Activated naive CD4-positive, alpha-beta T cell treated with anti-CD3 and anti-CD28 coated beads, Interleukin-2, amount 50 U/mL, for 16 hours (primary cell): ENCODE data around the gene KRTAP4-7.
"Not testable (repeated sequence)": the region's sequence is repeated elsewhere in the genome, so short reads cannot be mapped to it uniquely, and the experiment has no call there.

Experiments
- DNase-seq: peaks from one replicate; pipeline ENCODE4 v3.0.0-alpha.2; 2020

The KRTAP4-7 gene

GRCh38 chr17:41116297-41116696, 32.3 kb downstream of the KRTAP4-7 start:
- DNase-seq, result no peak

- not testable (repeated sequence) for DNase-seq
These were observed 34.0 kb downstream of the KRTAP4-7 start, which contains the start of gene KRTAP4-11 for GRCh38 chr17:41117846-41118386. KRTAP4-11 (minus strand) TSS chr17:41118373; CDS start chr17:41118315, 58 bp downstream.

GRCh38 chr17:41118721-41119120, 34.8 kb downstream of the KRTAP4-7 start:
- DNase-seq, result no peak

DNA sequence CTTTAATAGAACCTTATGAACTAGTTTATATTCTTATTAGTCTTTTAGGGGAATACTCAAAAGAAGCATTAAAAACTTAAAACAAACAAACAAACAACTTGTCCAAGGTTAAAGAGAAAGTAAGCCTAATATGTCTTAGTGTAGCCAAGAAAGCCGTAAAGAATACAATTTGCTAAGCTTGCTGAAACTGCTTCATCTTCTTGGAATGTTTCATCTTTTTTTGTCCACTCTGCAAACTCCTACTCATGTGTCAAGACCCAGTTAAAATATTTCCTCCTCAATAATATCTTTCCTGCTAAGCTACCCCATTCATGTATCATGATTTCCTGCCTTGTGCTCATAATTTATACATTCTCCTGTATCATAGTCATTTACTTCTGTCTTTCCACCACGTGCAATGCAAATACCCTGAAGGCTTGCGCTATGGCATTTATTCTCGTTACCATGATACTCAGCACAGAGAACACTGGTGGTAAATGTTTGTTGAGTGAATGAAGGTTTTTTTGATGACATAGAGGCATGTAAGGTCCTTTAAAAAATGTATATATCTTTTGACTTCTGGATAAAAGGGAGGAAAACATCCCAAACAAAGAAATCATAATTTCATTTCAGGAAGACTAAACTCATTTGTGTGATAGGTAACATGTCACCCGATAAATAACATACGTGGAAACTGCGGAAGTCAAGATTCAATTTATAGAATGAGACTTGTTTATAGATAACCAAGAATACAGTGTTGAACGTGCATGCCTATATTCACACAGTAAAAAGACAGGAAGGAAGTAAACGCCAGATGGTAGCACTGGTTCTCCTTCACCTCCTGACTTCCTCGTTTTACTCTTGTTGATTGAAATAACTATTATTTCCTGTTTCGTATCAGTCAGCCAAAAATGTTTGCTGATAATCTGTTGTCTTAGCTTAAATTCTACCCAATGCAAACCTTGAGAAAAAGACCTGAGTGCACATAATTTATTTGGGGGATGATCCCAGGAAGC, 36.0 kb downstream of the KRTAP4-7 start:
- not testable (repeated sequence) for DNase-seq

DNA sequence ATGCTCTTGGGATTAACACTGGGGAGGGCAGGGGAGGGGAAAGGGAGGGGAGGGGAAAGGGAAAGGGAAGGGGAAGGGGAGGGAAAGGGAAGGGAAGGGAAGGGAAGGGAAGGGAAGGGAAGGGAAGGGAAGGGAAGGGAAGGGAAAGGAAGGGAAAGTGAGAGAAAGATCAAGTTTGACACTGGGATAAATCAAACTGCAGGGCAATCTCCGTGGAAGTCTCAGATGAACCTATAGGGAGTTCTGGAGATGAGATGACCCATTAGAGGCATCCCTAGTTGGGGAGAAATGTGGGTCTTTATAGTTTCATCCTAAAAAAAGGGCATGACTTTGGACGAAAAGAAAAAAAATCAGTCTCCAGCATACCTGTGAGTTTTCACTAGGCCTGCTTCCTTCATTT, 37.8 kb downstream of the KRTAP4-7 start:
- no peak for DNase-seq

DNA sequence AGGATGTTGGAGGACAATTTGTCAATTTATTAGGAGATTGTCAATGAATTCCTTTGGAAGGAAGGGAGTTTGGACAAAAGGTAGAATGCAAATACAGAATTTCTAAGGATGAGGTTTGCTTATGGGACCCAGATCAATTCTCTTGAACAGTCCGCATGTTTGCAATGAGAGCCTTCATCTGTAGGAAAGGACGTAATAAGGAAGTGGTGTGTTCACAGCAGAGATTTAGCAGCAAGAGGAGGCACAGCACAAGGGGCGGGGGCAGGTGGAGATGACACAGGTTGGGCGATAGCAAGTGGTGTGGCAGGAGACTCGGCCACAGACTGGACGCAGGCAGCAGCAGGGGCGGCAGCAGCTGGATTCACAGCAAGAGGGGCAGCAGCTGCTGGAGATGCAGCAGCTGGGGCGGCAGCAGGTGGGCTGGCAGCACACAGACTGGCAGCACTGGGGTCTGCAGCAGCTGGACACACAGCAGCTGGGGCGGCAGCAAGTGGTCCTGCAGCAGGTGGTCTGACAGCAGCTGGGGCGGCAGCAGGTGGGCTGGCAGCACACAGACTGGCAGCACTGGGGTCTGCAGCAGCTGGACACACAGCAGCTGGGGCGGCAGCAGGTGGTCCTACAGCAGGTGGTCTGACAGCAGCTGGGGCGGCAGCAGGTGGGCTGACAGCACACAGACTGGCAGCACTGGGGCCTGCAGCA, 39.5 kb downstream of the KRTAP4-7 start:
- not testable (repeated sequence) for DNase-seq

GRCh38 chr17:41123991-41124371, 40.0 kb downstream of the KRTAP4-7 start, which contains the start of gene KRTAP4-12:
KRTAP4-12 (minus strand) TSS chr17:41124182; CDS start chr17:41124122, 60 bp downstream.
- DNase-seq, result not testable (repeated sequence)

DNA sequence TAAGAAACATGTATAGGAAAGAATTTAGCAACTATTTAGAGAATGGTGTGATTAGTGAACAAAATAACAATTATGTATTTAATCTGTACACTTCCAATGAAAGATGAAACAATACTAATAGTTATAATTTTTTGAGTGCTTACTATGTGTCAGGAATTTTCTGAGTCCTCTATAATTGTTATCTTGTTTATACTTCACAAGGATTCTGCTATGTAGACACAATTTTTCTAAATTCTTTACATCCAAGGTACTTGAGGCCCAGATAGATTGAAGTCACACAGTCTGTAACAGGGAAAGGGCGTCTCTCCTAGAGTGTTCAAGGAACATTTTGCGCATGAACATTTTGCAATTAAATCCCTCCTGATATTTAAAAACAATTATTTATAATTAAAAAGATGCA, 41.1 kb downstream of the KRTAP4-7 start:
- no peak for DNase-seq

DNA sequence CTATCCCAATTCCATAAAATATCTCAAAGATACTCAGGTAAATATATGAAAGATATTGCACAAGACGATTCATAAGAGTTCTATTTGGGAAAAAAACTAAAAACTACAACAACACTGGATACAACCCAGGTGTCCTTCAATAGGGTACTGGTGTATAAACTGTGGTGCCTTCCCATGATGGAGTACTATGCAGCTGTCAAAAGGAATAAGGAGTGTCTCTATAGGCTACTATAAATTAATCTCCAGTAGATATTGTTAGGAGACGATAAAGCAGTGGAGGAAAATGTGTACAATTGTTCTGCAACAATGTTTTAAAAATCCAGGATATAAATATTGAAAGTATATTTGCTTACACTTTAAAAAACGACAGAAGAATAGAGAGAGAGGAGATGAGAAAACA, 42.5 kb downstream of the KRTAP4-7 start:
- DNase-seq, result no peak

DNA sequence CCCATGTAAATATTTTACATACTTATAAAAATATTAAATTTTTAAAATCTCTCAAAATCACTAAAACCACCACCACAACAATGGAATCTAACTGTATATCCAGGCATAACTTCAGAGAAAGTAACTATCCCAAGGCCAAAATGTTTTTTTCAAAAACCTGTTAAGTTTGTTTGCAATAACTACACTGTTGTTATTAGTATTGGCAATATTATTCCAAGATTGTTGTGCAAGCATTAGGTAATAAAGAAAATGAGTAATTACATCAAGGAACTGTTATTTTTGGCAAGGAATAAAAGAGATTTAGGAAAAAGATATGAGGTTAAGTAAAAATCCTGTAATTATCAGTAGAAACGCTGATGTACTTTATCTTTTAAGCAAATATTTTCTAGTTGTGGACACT, 43.4 kb downstream of the KRTAP4-7 start:
- DNase-seq, result no peak

GRCh38 chr17:41131979-41132378, 48.0 kb downstream of the KRTAP4-7 start:
- no peak for DNase-seq

DNA sequence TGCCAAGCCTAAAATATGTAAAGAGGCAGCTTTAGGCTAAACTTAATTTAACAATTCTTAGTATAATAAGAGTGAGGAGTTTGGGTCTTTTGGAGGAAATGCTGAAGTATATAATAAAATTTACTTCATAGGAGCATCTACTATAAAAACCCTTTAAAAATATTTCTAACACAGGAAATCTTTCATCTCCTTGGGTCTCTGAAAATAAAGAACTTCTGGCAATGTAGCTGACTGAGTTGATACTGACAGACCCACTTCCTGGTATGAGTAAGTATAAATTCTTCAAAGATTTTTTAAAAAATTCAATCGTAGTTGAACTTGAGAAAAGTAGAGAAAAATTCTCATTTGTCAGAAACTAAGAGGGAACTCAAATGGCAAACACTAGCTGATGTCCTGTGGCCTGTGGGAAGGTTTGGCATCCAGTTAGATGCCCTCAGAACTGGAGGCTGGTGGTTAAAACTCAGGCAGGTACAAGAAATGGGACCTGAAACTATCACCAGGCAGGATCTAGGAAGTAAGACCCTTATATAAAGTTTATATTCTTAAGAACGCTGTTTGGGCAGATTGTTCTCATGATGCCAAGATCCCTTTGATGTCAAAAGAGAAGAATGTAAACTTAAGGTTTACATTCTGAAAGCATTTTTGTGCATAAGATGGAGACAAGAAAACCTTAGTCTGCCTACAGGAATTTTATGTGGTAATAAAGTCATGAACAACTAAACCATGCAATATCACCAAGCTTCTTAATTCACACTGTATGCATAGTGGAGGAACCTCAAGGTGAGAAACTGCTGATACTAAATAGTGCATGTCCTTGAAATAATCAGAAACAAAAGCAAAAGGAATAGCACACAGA, 50.2 kb downstream of the KRTAP4-7 start:
- no peak for DNase-seq
